GM13977 (cell line): Measurements from ENCODE around the gene PLB1.

Experiments used
- DNase-seq: peaks from one replicate; pipeline ENCODE4 v3.0.0; 2012; ENCODE audit warnings: low spot score
- CTCF ChIP-seq: IDR thresholded peaks from 2 replicates; pipeline ENCODE4 v1.5.1; 2012; ENCODE audit warnings: mild to moderate bottlenecking, control low read depth; ENCODE audit not compliant: insufficient read depth; ENCODE audit errors: extremely low read depth, missing control alignments
- in situ Hi-C: fragments of 300-500 bp; cut with MboI; formaldehyde crosslinking; loops from one replicate; pipeline ENCODE4 v1.12.0; 2022; ENCODE audit warnings: low sequenced_read_pairs, low pct_unique_long_range_greater_than_20kb, mixed read lengths, inconsistent platforms; ENCODE audit not compliant: unreplicated experiment

The PLB1 gene

GRCh38 chr2:28633204-28633603 lies 137.3 kb downstream of the PLB1 start:
- no peak for DNase-seq
- no peak for TF ChIP-seq CTCF
- in situ Hi-C loops: no loop called here

- in situ Hi-C loops: no loop called here
- TF ChIP-seq CTCF: no peak
- DNase-seq: no peak
These were observed 137.9 kb downstream of the PLB1 start for GRCh38 chr2:28633746-28634145.

GRCh38 chr2:28635191-28635611 lies 139.3 kb downstream of the PLB1 start:
- no peak for TF ChIP-seq CTCF
- in situ Hi-C loops: no loop called here
- no peak for DNase-seq

GRCh38 chr2:28636491-28636890 lies 140.6 kb downstream of the PLB1 start:
- TF ChIP-seq CTCF: no peak
- in situ Hi-C loops: no loop called here
- no peak for DNase-seq

- TF ChIP-seq CTCF: no peak
- in situ Hi-C loops: no loop called here
These were observed 141.5 kb downstream of the PLB1 start for GRCh38 chr2:28637066-28638047.

GRCh38 chr2:28638102-28638501 lies 142.2 kb downstream of the PLB1 start:
- no peak for DNase-seq
- in situ Hi-C loops: no loop called here
- TF ChIP-seq CTCF: no peak

More at GRCh38 chr2:28637066-28638047, 141.5 kb downstream of the PLB1 start:
- DNase-seq: no peak
